ENCODE results near the gene MRPL36. TPM values are rescaled to one million over a fixed set of nuclear protein-coding genes. Genes with fewer than 3 reads are reported as not detected.
"Not testable (repeated sequence)": the region's sequence is repeated elsewhere in the genome, so short reads cannot be mapped to it uniquely, and the experiment has no call there.

The MRPL36 gene
- total RNA-seq, 1 donor from 2014 or later: 66.7 TPM

GRCh38 chr5:1800472-1801221 lies 1.0 kb upstream of the MRPL36 start:
- peak; percentile 44 for ATAC-seq
- intact Hi-C loops (cut with micrococcal nuclease): no loop called here
- DNase-seq: no peak

GRCh38 chr5:1799110-1799601 lies 481 bp downstream of the MRPL36 start:
- DNase-seq (no peak), ATAC-seq (peak; percentile 25)
- intact Hi-C loops (cut with micrococcal nuclease): no loop called here

GRCh38 chr5:1798589-1798988 lies 1.0 kb downstream of the MRPL36 start:
- ATAC-seq; intact Hi-C loops (cut with micrococcal nuclease): not testable (repeated sequence)

GRCh38 chr5:1797855-1798254 lies 1.8 kb downstream of the MRPL36 start:
- ATAC-seq: no peak
- intact Hi-C loops (cut with micrococcal nuclease): no loop called here
- no peak for DNase-seq

More at GRCh38 chr5:1798589-1798988, 1.0 kb downstream of the MRPL36 start:
- not testable (repeated sequence) for DNase-seq

GRCh38 chr5:1797103-1797800 lies 2.4 kb downstream of the MRPL36 start:
- ATAC-seq: no peak
- intact Hi-C loops (cut with micrococcal nuclease): no loop called here
- DNase-seq: no peak

GRCh38 chr5:1796371-1797102 lies 3.1 kb downstream of the MRPL36 start:
- intact Hi-C loops (cut with micrococcal nuclease): no loop called here
- DNase-seq (no peak), ATAC-seq (no peak)

GRCh38 chr5:1795931-1796330 lies 3.7 kb downstream of the MRPL36 start:
- intact Hi-C loops (cut with micrococcal nuclease): no loop called here
- ATAC-seq (no peak), DNase-seq (no peak)

GRCh38 chr5:1795506-1795905 lies 4.1 kb downstream of the MRPL36 start:
- intact Hi-C loops (cut with micrococcal nuclease): no loop called here
- DNase-seq (no peak), ATAC-seq (no peak)

GRCh38 chr5:1794901-1795290 lies 4.7 kb downstream of the MRPL36 start:
- DNase-seq (no peak), ATAC-seq (no peak)
- intact Hi-C loops (cut with micrococcal nuclease): no loop called here

GRCh38 chr5:1793966-1794900 lies 5.4 kb downstream of the MRPL36 start:
- no peak for DNase-seq
- no peak for ATAC-seq
- intact Hi-C loops (cut with micrococcal nuclease): no loop called here

- intact Hi-C loops (cut with micrococcal nuclease): no loop called here
- ATAC-seq: no peak
Observed at GRCh38 chr5:1793301-1793740, 6.3 kb downstream of the MRPL36 start.

GRCh38 chr5:1792842-1793266 lies 6.8 kb downstream of the MRPL36 start:
- DNase-seq: no peak
- ATAC-seq: no peak
- intact Hi-C loops (cut with micrococcal nuclease): no loop called here

More at GRCh38 chr5:1793301-1793740, 6.3 kb downstream of the MRPL36 start:
- no peak for DNase-seq

GRCh38 chr5:1791176-1791575 lies 8.5 kb downstream of the MRPL36 start:
- intact Hi-C loops (cut with micrococcal nuclease): no loop called here
- ATAC-seq (no peak), DNase-seq (no peak)

- DNase-seq (no peak), ATAC-seq (peak; percentile 51)
- intact Hi-C loops (cut with micrococcal nuclease): no loop called here
Observed at GRCh38 chr5:1789834-1790471, 9.7 kb downstream of the MRPL36 start.

- DNase-seq; intact Hi-C loops (cut with micrococcal nuclease); ATAC-seq: not testable (repeated sequence)
Observed at GRCh38 chr5:1789438-1789833, 10.2 kb downstream of the MRPL36 start.

- no peak for ATAC-seq
- no peak for DNase-seq
- intact Hi-C loops (cut with micrococcal nuclease): no loop called here
Observed at GRCh38 chr5:1788828-1789227, 10.8 kb downstream of the MRPL36 start.

- intact Hi-C loops (cut with micrococcal nuclease): no loop called here
- ATAC-seq (no peak), DNase-seq (no peak)
Observed at GRCh38 chr5:1788200-1788599, 11.4 kb downstream of the MRPL36 start.

- intact Hi-C loops (cut with micrococcal nuclease): no loop called here
- DNase-seq: no peak
Observed at GRCh38 chr5:1787472-1788047, 12.1 kb downstream of the MRPL36 start.

More at GRCh38 chr5:1787472-1788047, 12.1 kb downstream of the MRPL36 start:
- no peak for ATAC-seq

Measured in left ventricle myocardium superior (tissue), 1 donor.